EL (cell line): ENCODE results near the gene SPR.
A peak's percentile ranks its signal among the peaks of the same experiment; 100 is the strongest.
"Not testable (repeated sequence)": the region's sequence is repeated elsewhere in the genome, so short reads cannot be mapped to it uniquely, and the experiment has no call there.

Experiments used
- DNase-seq: peaks from one replicate; pipeline ENCODE4 v3.0.0-alpha.2; 2016

SPR gene

DNA sequence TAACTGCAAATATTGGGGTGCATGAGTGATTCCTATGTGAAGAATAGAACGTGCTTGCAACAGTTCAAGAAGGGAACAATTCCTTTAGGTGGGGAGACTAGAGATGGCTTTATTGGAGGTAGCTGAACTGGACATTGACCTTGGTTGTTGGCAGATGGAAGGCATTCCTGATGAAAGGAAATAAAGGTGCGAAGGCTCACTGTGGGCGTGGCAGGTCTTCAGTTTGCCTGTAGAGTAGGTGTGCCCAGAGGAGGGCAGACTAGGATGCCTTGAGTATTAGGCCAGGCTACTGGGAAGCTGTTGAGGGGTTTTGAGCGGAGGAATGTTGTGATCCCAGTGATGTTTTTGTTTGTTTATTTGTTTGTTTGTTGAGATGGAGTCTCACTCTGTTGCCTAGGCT lies 2.8 kb downstream of the SPR start:
- DNase-seq: no peak

GRCh38 chr2:72891091-72891818 lies 4.0 kb downstream of the SPR start:
- DNase-seq: peak; percentile 22

- DNase-seq: peak; percentile 72
Measured at GRCh38 chr2:72892506-72893173, 5.4 kb downstream of the SPR start.

GRCh38 chr2:72893594-72894319 lies 6.5 kb downstream of the SPR start:
- DNase-seq: peak; percentile 64

- no peak for DNase-seq
Measured at GRCh38 chr2:72894514-72894913, 7.3 kb downstream of the SPR start.

- DNase-seq: no peak
Measured at GRCh38 chr2:72895154-72895553, 7.9 kb downstream of the SPR start.

DNA sequence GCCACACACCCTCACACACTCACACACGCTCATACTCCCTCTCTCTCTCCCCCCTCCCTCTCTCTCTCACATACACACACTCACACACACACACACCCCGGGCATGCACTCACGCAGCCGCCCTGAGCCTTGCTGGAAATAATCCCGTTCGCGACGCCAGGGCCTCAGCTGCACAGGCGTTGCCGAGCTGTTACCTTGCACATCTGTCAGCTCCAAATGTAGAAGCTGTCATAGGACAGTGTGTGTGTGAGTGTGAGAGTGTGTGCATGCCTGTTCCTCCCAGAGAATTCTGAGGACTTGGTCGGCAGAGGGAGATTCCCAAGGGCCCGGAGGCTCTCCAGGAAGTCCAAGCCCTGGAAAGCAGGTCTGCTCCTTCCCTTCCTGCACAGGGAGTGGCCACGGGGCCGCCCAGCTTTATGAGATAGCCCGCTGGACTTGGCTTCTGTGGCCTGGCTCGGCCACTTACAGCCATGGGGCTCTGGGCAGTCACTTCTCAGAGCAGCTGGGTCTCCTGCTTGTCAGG lies 8.6 kb downstream of the SPR start:
- peak; percentile 31 for DNase-seq

- DNase-seq: peak; percentile 36
Measured at GRCh38 chr2:72896446-72896845, 9.2 kb downstream of the SPR start.

DNA sequence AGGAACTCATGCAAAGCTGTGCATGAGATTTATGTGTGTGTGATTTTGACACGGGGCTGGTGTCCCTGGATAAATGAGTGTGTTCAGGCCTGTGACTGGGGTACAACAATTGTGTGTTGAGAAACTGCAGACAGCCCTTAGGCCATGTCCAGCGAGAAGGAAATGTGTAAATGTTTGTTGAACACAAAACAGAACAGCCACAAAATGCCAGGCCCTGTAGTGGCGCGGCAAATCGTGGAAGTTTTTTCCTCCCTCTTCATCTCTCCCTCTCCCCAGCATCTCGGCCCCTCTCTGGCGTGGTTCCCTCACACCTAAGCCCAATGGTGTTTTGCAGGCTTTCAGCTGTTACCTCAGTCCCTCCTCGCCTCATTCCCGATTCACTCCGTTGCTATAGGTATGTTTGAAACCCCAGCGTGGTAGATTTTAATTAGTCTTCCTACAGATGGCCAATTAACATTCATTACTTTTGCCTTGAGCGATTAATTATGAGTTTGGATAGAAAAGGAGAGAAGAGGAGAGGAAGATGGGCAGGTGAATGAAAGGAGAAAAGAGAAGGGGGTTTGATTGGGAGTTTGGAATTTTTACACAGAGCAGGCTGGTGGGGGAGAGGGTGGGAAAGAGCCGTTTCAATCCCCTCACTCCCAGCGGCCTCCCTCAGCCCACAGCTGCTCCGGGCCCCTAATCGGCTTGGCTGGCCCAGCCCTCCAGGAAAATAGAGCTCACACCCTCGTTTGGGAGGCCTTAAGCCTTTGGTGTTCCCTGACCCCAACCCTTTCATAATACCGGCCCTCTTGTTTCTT lies 10.8 kb downstream of the SPR start:
- DNase-seq: no peak

GRCh38 chr2:72898585-72898906 lies 11.3 kb downstream of the SPR start:
- DNase-seq: no peak

DNA sequence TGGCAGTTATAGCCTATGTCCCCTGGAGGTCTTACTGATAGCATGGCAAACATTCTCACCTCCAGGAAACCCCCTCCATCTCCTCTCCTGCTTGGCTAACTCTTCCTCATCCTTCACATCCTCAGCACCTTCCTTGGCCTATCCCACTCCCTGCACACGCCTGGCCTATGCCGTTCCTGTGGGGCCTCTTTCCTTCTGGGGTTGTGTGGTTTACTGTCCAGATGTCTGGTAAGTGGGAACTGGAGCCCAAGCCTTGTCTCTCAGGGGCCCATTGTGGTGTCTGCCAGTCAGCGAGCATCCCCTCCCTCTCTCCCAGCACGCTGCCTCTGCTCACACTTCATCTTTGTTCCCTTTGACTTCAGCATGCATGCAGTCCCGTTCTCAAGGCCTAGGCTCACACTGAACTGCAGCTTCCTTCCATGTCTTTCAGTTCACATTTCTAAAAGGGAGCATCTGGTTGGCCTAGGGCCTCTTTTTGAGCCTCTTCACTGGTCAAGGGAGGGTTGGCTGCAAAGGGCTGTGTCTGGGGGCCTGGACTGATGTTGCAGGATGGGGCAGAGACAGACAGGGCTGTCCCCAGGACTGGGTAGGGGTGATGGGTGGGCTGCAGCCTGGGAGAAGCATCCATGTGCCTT lies 13.1 kb downstream of the SPR start:
- DNase-seq: no peak

- DNase-seq: no peak
Measured at GRCh38 chr2:72901426-72901825, 14.2 kb downstream of the SPR start.

DNA sequence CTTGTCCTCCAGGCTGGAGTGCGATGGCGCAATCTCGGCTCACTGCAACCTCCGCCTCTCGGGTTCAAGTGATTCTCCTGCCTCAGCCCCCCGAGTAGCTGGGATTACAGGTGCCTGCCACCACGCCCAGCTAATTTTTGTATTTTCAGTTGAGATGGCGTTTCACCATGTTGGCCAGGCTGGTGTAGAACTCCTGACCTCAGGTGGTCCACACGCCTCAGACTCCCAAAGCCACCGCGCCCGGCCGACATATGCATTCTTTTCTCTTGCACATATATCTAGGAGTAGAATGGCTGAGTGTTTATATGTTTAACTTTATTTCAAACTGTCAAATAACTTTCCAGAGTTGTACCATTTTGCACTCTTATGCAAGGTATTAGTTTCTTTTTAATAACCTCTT lies 20.2 kb downstream of the SPR start:
- not testable (repeated sequence) for DNase-seq

GRCh38 chr2:72908741-72909140 lies 21.5 kb downstream of the SPR start:
- DNase-seq: no peak

GRCh38 chr2:72911256-72911655 lies 24.0 kb downstream of the SPR start:
- no peak for DNase-seq

- DNase-seq: no peak
Measured at GRCh38 chr2:72913486-72914205, 26.4 kb downstream of the SPR start.

DNA sequence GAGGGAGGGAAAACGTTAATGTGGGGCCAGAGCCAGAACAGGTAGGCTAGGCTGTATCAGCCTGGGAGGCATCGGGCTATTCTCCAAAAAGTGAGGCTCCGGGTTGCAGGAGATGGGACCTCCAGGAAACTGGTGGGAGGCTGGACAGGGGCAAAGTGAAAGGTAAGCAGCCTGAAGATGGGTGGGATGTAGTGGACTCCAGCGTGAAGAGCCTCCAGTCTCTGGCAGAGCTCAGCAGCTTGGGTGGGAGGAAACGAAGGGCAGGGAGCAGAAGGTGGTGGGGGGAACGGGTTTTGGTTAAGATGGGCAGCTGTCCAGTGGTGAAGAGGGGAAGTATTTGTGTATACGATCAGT lies 27.0 kb downstream of the SPR start:
- no peak for DNase-seq

DNA sequence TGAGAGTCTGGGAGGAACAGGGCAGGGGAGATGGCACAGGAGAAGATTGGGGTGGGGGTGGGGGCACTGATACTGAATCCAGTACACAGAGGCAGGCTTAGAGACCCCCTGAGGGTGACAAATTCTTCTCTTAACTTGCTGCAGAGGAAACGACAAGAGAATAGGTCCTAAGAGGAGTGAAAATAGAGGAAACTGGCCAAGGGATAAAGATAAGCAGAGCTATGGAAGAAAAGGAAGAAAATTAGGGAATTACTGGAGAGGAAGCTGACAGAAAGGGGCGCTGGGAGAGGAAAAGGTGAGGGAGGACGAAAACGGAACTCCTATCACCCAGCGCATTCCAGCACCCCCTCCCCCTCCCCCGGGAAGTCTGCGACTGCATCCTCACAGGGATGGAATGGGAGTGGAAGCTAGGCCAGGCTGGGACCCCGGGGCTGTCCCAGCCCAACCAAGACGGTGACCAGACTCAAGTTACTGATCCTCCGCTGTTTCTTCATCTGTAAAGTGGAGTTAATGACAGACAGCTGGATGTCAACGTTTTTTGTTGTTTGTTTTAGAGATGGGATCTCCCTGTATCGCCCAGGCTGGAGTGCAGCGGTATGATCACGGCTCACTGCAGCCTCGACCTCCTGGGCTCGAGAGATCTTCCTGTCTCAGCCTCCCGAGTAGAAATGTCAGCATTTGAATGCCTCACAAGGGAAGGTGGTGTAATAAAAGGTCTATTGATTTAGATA lies 27.5 kb downstream of the SPR start:
- no peak for DNase-seq

DNA sequence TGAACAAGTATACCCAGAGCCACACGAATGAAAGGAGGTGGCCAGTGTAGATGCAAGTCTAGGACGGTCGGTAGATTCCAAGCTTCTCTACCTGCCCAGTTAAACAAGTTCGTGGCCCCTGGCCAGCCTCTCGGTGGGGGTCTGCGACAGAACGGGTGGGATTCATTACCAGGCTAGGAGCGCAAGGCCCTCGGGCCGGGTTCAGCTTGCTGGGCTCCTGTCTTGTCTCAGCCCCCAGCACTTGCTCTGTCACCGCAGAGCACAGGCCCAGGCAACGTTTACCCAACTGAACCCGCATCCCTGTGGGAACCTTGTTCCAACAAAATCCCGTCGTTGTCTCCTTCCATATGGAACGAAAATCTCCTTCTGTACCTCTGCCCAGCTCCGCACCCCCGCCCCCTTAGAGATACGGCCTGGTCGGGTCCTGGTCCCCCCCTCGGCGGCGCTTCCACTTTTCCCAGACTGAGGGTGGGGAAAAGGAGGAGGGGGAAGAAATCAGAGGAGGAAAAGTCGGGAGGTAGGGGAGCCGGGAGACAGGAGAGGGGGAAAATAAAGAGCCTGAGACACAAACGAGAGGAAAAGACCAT lies 28.2 kb downstream of the SPR start:
- no peak for DNase-seq

DNA sequence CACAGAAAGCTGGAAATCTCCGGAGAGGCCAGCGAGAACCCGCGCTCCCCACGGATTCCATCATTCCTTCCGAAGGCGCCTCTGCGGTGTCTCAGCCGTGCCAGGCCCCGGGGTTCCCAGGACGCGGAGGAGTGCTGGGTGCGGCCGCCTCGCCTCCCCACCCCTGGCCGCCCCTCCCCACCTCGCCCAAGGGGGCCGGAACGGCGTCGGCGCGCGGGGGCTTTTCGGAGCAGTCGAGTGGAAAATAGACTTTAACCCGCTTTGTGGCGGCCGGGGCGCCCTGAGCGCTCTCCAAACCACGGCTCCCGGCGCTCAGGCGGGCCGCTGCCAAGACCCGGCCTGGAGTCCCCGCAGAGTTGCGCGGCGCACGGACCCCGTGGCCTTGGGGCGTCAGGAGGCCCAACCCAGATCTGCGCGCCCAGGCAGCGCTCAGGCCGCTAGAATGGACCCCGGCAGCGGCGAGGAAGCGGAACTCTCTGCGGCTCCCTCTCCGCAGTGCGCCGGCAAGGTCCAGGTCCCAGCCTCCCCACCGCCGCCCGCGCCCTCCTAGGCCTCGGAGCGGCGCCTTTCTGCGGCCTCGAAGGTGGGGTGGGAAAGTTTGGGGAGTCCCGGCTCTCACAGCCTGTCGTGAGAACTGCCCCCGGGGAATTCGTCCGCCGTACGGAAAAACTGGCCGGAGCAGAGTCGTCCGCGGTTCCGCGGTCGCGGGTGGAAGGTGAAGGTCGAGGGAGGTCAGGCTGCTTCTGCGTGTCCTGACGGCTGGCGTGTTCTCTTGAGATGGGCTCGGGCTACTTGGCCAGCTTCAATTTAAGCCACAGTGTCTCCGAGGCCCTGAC lies 28.9 kb downstream of the SPR start:
- peak; percentile 41 for DNase-seq
